Measurements from ENCODE around the gene NMNAT2. TPM values are rescaled to one million over a fixed set of nuclear protein-coding genes. Genes with fewer than 3 reads are reported as not detected.

Gene NMNAT2
- total RNA-seq, 1 experiment from 2014 or later, result 0.39 TPM

- ATAC-seq (no peak), DNase-seq (ENCODE audit: low read depth, low spot score) (no peak)
- no peaks in the 10 kb centered on the region for H3K4me1 ChIP-seq (ENCODE audit: control insufficient read depth, insufficient read depth, low read length)
- H3K27ac ChIP-seq (ENCODE audit: low read length), result no peak overlapping the region
- H3K9me3 ChIP-seq (ENCODE audit: control insufficient read depth, insufficient read depth, low read depth, low read length), result no peaks in the 10 kb centered on the region
- TF ChIP-seq REST (IDR thresholded peaks at IDR 0.05; ENCODE audit: insufficient read depth in 1 of 2, low read depth in 2 of 2, low read length in 1 of 2) (no peak), TCF7L2 (IDR thresholded peaks at IDR 0.05; ENCODE audit: low read depth, low read length) (no peak), SIN3A (IDR thresholded peaks at IDR 0.05; ENCODE audit: borderline replicate concordance, insufficient read depth, low read depth, low read length) (no peak), CTCF (IDR thresholded peaks at IDR 0.05) (no peak), POLR2AphosphoS5 (IDR thresholded peaks at IDR 0.05; ENCODE audit: low read depth, low read length) (no peak)
- no TSS peak for BruUV-seq (replicated peaks)
- H3K4me3 ChIP-seq (ENCODE audit: low read depth in 2 of 2, low read length in 2 of 2), result no peak overlapping the region
- CTCF ChIA-PET, result no interaction called here
- POLR2A ChIA-PET, result no interaction called here
- in situ Hi-C loops (cut with HindIII; ENCODE audit: low pct_unique_long_range_greater_than_20kb, low sequenced_read_pairs) (no loop called here), intact Hi-C loops (cut with micrococcal nuclease; ENCODE audit: unreplicated experiment) (no loop called here)
- H3K27me3 ChIP-seq (ENCODE audit: control insufficient read depth, insufficient read depth, low read length), result no peaks in the 10 kb centered on the region
- H3K36me3 ChIP-seq (ENCODE audit: control insufficient read depth, insufficient read depth, low read length), result no peaks in the 10 kb centered on the region
These were observed 194.7 kb downstream of the NMNAT2 start for GRCh38 chr1:183223467-183223866.

DNA sequence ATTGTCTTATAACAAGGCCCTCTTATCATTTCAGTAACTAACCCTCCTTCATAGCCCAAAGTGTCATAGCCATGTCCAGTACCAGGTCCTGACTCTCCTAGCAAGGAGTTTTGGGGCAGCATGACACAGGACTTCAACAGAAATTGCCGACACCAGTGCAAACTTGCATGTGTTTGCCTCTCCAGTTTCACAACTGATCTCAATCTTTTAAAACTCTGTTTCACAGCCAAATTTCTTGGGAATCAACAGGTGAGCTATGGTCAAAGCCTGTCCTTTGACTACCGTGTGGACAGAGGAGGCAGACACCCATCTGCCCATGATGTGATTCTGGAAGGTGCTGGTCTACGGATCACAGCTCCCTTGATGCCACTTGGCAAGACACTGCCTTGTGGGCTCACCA lies 195.3 kb downstream of the NMNAT2 start:
- Histone ChIP-seq H3K4me3 (ENCODE audit: low read depth in 2 of 2, low read length in 2 of 2) (no peak overlapping the region), H3K4me1 (ENCODE audit: control insufficient read depth, insufficient read depth, low read length) (no peaks in the 10 kb centered on the region), H3K9me3 (ENCODE audit: control insufficient read depth, insufficient read depth, low read depth, low read length) (no peaks in the 10 kb centered on the region), H3K27me3 (ENCODE audit: control insufficient read depth, insufficient read depth, low read length) (no peaks in the 10 kb centered on the region), H3K36me3 (ENCODE audit: control insufficient read depth, insufficient read depth, low read length) (no peaks in the 10 kb centered on the region), H3K27ac (ENCODE audit: low read length) (no peak overlapping the region)
- intact Hi-C loops (cut with micrococcal nuclease; ENCODE audit: unreplicated experiment), result no loop called here
- TF ChIP-seq CTCF (IDR thresholded peaks at IDR 0.05), result no peak
- TF ChIP-seq SIN3A (IDR thresholded peaks at IDR 0.05; ENCODE audit: borderline replicate concordance, insufficient read depth, low read depth, low read length), result no peak
- no peak for TF ChIP-seq TCF7L2 (IDR thresholded peaks at IDR 0.05; ENCODE audit: low read depth, low read length)
- no peak for TF ChIP-seq POLR2AphosphoS5 (IDR thresholded peaks at IDR 0.05; ENCODE audit: low read depth, low read length)
- no peak for TF ChIP-seq REST (IDR thresholded peaks at IDR 0.05; ENCODE audit: insufficient read depth in 1 of 2, low read depth in 2 of 2, low read length in 1 of 2)
- POLR2A ChIA-PET, result no interaction called here
- in situ Hi-C loops (cut with HindIII; ENCODE audit: low pct_unique_long_range_greater_than_20kb, low sequenced_read_pairs), result no loop called here
- BruUV-seq (replicated peaks), result no TSS peak
- CTCF ChIA-PET, result no interaction called here
- no peak for DNase-seq (ENCODE audit: low read depth, low spot score)
- no peak for ATAC-seq

Measured in Panc1 (cell line).